NCI-H1436 (cell line): ENCODE measurements around the gene SARM1.

Source experiments
- DNase-seq: peaks from one replicate; lab custom pipeline; 2025; lab: John Stamatoyannopoulos, UW

Gene SARM1

GRCh38 chr17:28395968-28396367 lies 24.5 kb downstream of the SARM1 start:
- DNase-seq = no peak

- DNase-seq = no peak
Measured at GRCh38 chr17:28396635-28397239, 25.2 kb downstream of the SARM1 start.

- no peak for DNase-seq
Measured at GRCh38 chr17:28397275-28397674, 25.8 kb downstream of the SARM1 start.

GRCh38 chr17:28397687-28398279 lies 26.3 kb downstream of the SARM1 start:
- DNase-seq = no peak

- no peak for DNase-seq
Measured at GRCh38 chr17:28398280-28398981, 26.9 kb downstream of the SARM1 start.

GRCh38 chr17:28399808-28400207 lies 28.3 kb downstream of the SARM1 start:
- no peak for DNase-seq

- DNase-seq = no peak
Measured at GRCh38 chr17:28402224-28402630, 30.7 kb downstream of the SARM1 start.

GRCh38 chr17:28402844-28403243 lies 31.4 kb downstream of the SARM1 start:
- no peak for DNase-seq

GRCh38 chr17:28404007-28404406 lies 32.5 kb downstream of the SARM1 start:
- DNase-seq = no peak

GRCh38 chr17:28404461-28404811 lies 32.9 kb downstream of the SARM1 start:
- DNase-seq = no peak

GRCh38 chr17:28404812-28405570 lies 33.5 kb downstream of the SARM1 start:
- no peak for DNase-seq

- DNase-seq = peak; percentile 56
Measured at GRCh38 chr17:28405632-28406472, 34.4 kb downstream of the SARM1 start, which contains the start of gene SLC46A1. SLC46A1 (minus strand) TSS chr17:28406212; CDS start chr17:28406114, 98 bp downstream.

- peak; percentile 40 for DNase-seq
Measured at GRCh38 chr17:28406473-28406814, 35.0 kb downstream of the SARM1 start.

GRCh38 chr17:28407130-28407973 lies 35.9 kb downstream of the SARM1 start:
- DNase-seq = peak; percentile 37

- no peak for DNase-seq
Measured at GRCh38 chr17:28407974-28408306, 36.4 kb downstream of the SARM1 start.

GRCh38 chr17:28412099-28412498 lies 40.6 kb downstream of the SARM1 start:
- no peak for DNase-seq

- no peak for DNase-seq
Measured at GRCh38 chr17:28413804-28414203, 42.3 kb downstream of the SARM1 start.

GRCh38 chr17:28415886-28416285 lies 44.4 kb downstream of the SARM1 start:
- no peak for DNase-seq

GRCh38 chr17:28416703-28417311 lies 45.3 kb downstream of the SARM1 start:
- peak; percentile 79 for DNase-seq

GRCh38 chr17:28421787-28422305 lies 50.4 kb downstream of the SARM1 start:
- no peak for DNase-seq
